HEK293 (cell line): ENCODE data around the gene KDM4C.

Experiments used
- CTCF ChIP-seq: fragments of 450-650 bp; formaldehyde crosslinking; IDR thresholded peaks from 2 replicates; pipeline ENCODE4 v1.5.1; 2016; ENCODE audit warnings: missing biosample characterization, missing genetic modification characterization
- REST ChIP-seq: fragments of 450-650 bp; formaldehyde crosslinking; IDR thresholded peaks from 2 replicates; pipeline ENCODE4 v1.5.1; 2016; ENCODE audit warnings: missing biosample characterization, missing genetic modification characterization
- ZBTB48 ChIP-seq: fragments of 450-650 bp; formaldehyde crosslinking; IDR thresholded peaks from 2 replicates; pipeline ENCODE4 v1.5.1; 2016; ENCODE audit warnings: missing biosample characterization, missing genetic modification characterization
- ZNF138 ChIP-seq: fragments of 450-650 bp; formaldehyde crosslinking; IDR thresholded peaks from 2 replicates; pipeline ENCODE4 v1.5.1; 2016; ENCODE audit warnings: missing biosample characterization, missing genetic modification characterization, borderline replicate concordance
- ZNF274 ChIP-seq, 2 experiments: fragments of 200-500 bp in 1 of 2; fragments of 450-650 bp in 1 of 2; sonication (Bioruptor generic) in 1 of 2; formaldehyde crosslinking in 1 of 2; IDR thresholded peaks; 2 replicates each; pipeline versions ENCODE4 v1.5.1 to v1.6.1; 2014 to 2016; ENCODE audit warnings: borderline replicate concordance in 1 of 2, inconsistent platforms in 1 of 2, low read length in 1 of 2, missing biosample characterization in 1 of 2, missing genetic modification characterization in 1 of 2

GRCh38 chr9:6991418-6991817, 233.6 kb downstream of the KDM4C start:
- TF ChIP-seq ZNF138 (tag by site-specific recombination) (no peak), CTCF (tag by site-specific recombination) (no peak), ZNF274 (IDR thresholded peaks at IDR 0.05; ENCODE audit: low read length) (no peak), ZNF274 (tag by site-specific recombination; IDR thresholded peaks at IDR 0.05; ENCODE audit: borderline replicate concordance) (no peak), REST (no peak), ZBTB48 (tag by site-specific recombination) (no peak)
